B cell (primary cell): ENCODE results near the gene ZNF423. TPM values are rescaled to one million over a fixed set of nuclear protein-coding genes. Genes with fewer than 3 reads are reported as not detected.

Source experiments
- ATAC-seq: fragments of 200-7000 bp; cut with Tn5 transposase; one replicate; pipeline ENCODE4 v1.10.0; 2021; ENCODE audit warnings: low read depth, mild to moderate bottlenecking, moderate number of reproducible peaks, moderate library complexity
- CTCF ChIA-PET: fragments of 350-600 bp; sonication (Branson Sonifier 250); formaldehyde crosslinking; loops from one replicate; lab custom pipeline; 2021; ENCODE audit warnings: antibody characterized with exemption, inconsistent platforms; lab: Charles Lee
- POLR2A ChIA-PET: fragments of 350-600 bp; sonication (Branson Sonifier 250); formaldehyde crosslinking; loops from one replicate; lab custom pipeline; 2021; ENCODE audit warnings: antibody characterized with exemption; lab: Charles Lee
- DNase-seq: peaks from one replicate; pipeline ENCODE4 v3.0.0; 2013
- H2AFZ ChIP-seq: 2 replicates; pipeline ENCODE4 v1.6.1; 2012; ENCODE audit warnings: mild to moderate bottlenecking, low read depth, low read length; ENCODE audit not compliant: insufficient read depth, poor library complexity, severe bottlenecking
- H3K27ac ChIP-seq, 2 donors: 1 replicate in 1 of 2; 2 replicates in 1 of 2; pipeline ENCODE4 v1.5.1; 2012 to 2013; ENCODE audit warnings: low read length in 2 of 2, mild to moderate bottlenecking in 2 of 2, moderate library complexity in 1 of 2
- H3K27me3 ChIP-seq, 4 experiments: fragments of 200-600 bp in 1 of 4; sonication (generic) in 1 of 4; replicated peaks in 1 of 4; 1 replicate in 2 of 4; 2 replicates in 2 of 4; pipeline versions ENCODE4 v1.6.1 to v1.7.0; 2013 to 2016; ENCODE audit warnings: low read length in 3 of 4, mild to moderate bottlenecking in 2 of 4, mixed read lengths in 1 of 4, moderate library complexity in 1 of 4; ENCODE audit not compliant: insufficient read depth in 4 of 4, control insufficient read depth in 3 of 4; ENCODE audit errors: control extremely low read depth in 1 of 4
- H3K36me3 ChIP-seq, 2 experiments: replicated peaks in 1 of 2; 1 replicate in 1 of 2; 2 replicates in 1 of 2; pipeline versions ENCODE4 v1.6.1 to v1.7.1; 2013; ENCODE audit warnings: low read length in 1 of 2; ENCODE audit not compliant: insufficient read depth in 2 of 2, control insufficient read depth in 1 of 2; ENCODE audit errors: control extremely low read depth in 1 of 2, extremely low read depth in 1 of 2
- H3K4me1 ChIP-seq, 2 donors: fragments of 200-600 bp in 1 of 2; sonication (generic) in 1 of 2; 1 replicate in 1 of 2; 2 replicates in 1 of 2; pipeline versions ENCODE4 v1.5.1 to v1.6.1; 2013 to 2017; ENCODE audit warnings: low read length in 2 of 2; ENCODE audit not compliant: control insufficient read depth in 2 of 2, insufficient read depth in 2 of 2
- H3K4me2 ChIP-seq: replicated peaks from 2 replicates; pipeline ENCODE3; 2012; ENCODE audit warnings: mild to moderate bottlenecking, low read depth, low read length; ENCODE audit not compliant: poor library complexity, severe bottlenecking
- H3K4me3 ChIP-seq, 5 experiments: fragments of 200-600 bp in 1 of 5; sonication (generic) in 1 of 5; 1 replicate in 3 of 5; 2 replicates in 2 of 5; pipeline versions ENCODE4 v1.5.1 to v1.7.0; 2011 to 2016; ENCODE audit warnings: low read length in 4 of 5, mild to moderate bottlenecking in 4 of 5, low read depth in 2 of 5, control low read depth in 1 of 5, moderate library complexity in 1 of 5; ENCODE audit not compliant: insufficient read depth in 1 of 5; ENCODE audit errors: control extremely low read depth in 1 of 5, extremely low read depth in 1 of 5
- H3K79me2 ChIP-seq: fragments of 200-600 bp; sonication (generic); one replicate; pipeline ENCODE4 v1.6.0; 2016; ENCODE audit warnings: low read length; ENCODE audit not compliant: control insufficient read depth, insufficient read depth
- H3K9ac ChIP-seq: fragments of 200-600 bp; sonication (generic); 2 replicates; pipeline ENCODE4 v1.6.1; 2017; ENCODE audit warnings: mild to moderate bottlenecking, low read length, moderate library complexity
- H3K9me3 ChIP-seq, 3 donors: one replicate each; pipeline versions ENCODE4 v1.6.1 to v1.7.1; 2013; ENCODE audit warnings: low read length in 2 of 3; ENCODE audit not compliant: control insufficient read depth in 2 of 3, insufficient read depth in 1 of 3; ENCODE audit errors: control extremely low read depth in 1 of 3
- H4K20me1 ChIP-seq: 2 replicates; pipeline ENCODE4 v1.6.0; 2012; ENCODE audit warnings: mild to moderate bottlenecking, low read length; ENCODE audit not compliant: insufficient read depth, control insufficient read depth, poor library complexity, severe bottlenecking
- H3K27ac Mint-ChIP-seq: one replicate; pipeline ENCODE4 v1.8.0; 2021; ENCODE audit warnings: mixed read lengths
- H3K27me3 Mint-ChIP-seq: one replicate; pipeline ENCODE4 v1.8.0; 2021; ENCODE audit warnings: mixed read lengths
- H3K4me1 Mint-ChIP-seq: one replicate; pipeline ENCODE4 v1.8.0; 2021; ENCODE audit warnings: mixed read lengths
- H3K4me3 Mint-ChIP-seq: one replicate; pipeline ENCODE4 v1.8.0; 2021; ENCODE audit warnings: mixed read lengths
- H3K9me3 Mint-ChIP-seq: one replicate; pipeline ENCODE4 v1.8.0; 2022; ENCODE audit warnings: mixed read lengths; ENCODE audit not compliant: insufficient read depth
- CTCF ChIP-seq: fragments of 200-600 bp; IDR thresholded peaks from one replicate; pipeline ENCODE4 v1.8.0; 2022; ENCODE audit warnings: antibody characterized with exemption, mild to moderate bottlenecking
- EZH2 ChIP-seq: IDR thresholded peaks from 2 replicates; pipeline ENCODE4 v1.6.1; 2012; ENCODE audit warnings: borderline replicate concordance, low read depth, mild to moderate bottlenecking, moderate library complexity, low read length; ENCODE audit not compliant: insufficient read depth, poor library complexity, severe bottlenecking
- WGBS: methylation state at CpG from one replicate; pipeline ENCODE4 v1.1.5; 2013; ENCODE audit warnings: missing lambda C conversion rate; ENCODE audit not compliant: insufficient coverage; 5-methylcytosine and 5-hydroxymethylcytosine counted together
- intact Hi-C: fragments of 100-400 bp; cut with micrococcal nuclease; formaldehyde crosslinking; loops from one replicate; pipeline ENCODE4 v1.10.0; 2022
- polyA plus RNA-seq: library from polyadenylated mRNA; depleted of rRNA; stranded (reverse); fragments of >200 nt; gene quantifications from 2 replicates; pipeline ENCODE4 v1.2.3, GENCODE V29; 2012
- total RNA-seq, 2 donors: library from RNA; stranded (reverse); fragments of 120-200 nt in 1 of 2; gene quantifications; 1 replicate in 1 of 2; 2 replicates in 1 of 2; pipeline versions ENCODE4 v1.2.3 to v1.2.4, GENCODE V29; 2013 to 2022

The ZNF423 gene
- total and polyA plus RNA-seq, 2 donors (not counting 1 experiment from before 2014, with no cell fraction given), result not detected

- ChIA-PET CTCF (no interaction called here), POLR2A (no interaction called here)
- no peak overlapping the region for H3K27ac ChIP-seq
- no peaks in the 10 kb centered on the region for H4K20me1 ChIP-seq
- no peak for DNase-seq
- H3K4me3 ChIP-seq, result no peak overlapping the region
- H2AFZ ChIP-seq, result no peak overlapping the region
- no peak for ATAC-seq
- intact Hi-C loops, result no loop called here
- TF ChIP-seq CTCF (no peak), EZH2 (no peak)
- no peaks in the 10 kb centered on the region for H3K36me3 ChIP-seq
- Mint-ChIP-seq H3K27me3 (no peaks in the 10 kb centered on the region), H3K4me1 (no peaks in the 10 kb centered on the region), H3K4me3 (no peak overlapping the region), H3K27ac (no peak overlapping the region), H3K9me3 (no peaks in the 10 kb centered on the region)
- H3K27me3 ChIP-seq, result no peaks in the 10 kb centered on the region
- 75% methylated on average over 27 of the region's 28 CpGs for WGBS
- H3K9ac ChIP-seq, result no peak overlapping the region
- no peak overlapping the region for H3K4me2 ChIP-seq
- peaks cover 0 to 5% (median 0%) of the 10 kb centered on the region in 3 donors for H3K9me3 ChIP-seq
- H3K79me2 ChIP-seq, result no peaks in the 10 kb centered on the region
- H3K4me1 ChIP-seq, result no peaks in the 10 kb centered on the region
Observed at GRCh38 chr16:49663081-49664065, 192.5 kb downstream of the ZNF423 start.

GRCh38 chr16:49662569-49662968 is 193.3 kb downstream of the ZNF423 start:
- H4K20me1 ChIP-seq, result no peaks in the 10 kb centered on the region
- CTCF ChIA-PET, result no interaction called here
- Mint-ChIP-seq H3K27ac (no peak overlapping the region), H3K4me3 (no peak overlapping the region), H3K4me1 (no peaks in the 10 kb centered on the region), H3K27me3 (no peaks in the 10 kb centered on the region), H3K9me3 (no peaks in the 10 kb centered on the region)
- no peaks in the 10 kb centered on the region for H3K36me3 ChIP-seq
- no peak overlapping the region for H3K27ac ChIP-seq
- intact Hi-C loops, result no loop called here
- POLR2A ChIA-PET, result no interaction called here
- no peaks in the 10 kb centered on the region for H3K79me2 ChIP-seq
- no peak overlapping the region for H3K4me2 ChIP-seq
- no peaks in the 10 kb centered on the region for H3K27me3 ChIP-seq
- 86% methylated on average over 4 of the region's 4 CpGs for WGBS
- TF ChIP-seq CTCF, result no peak
- no peak for TF ChIP-seq EZH2
- ATAC-seq, result no peak
- H3K4me3 ChIP-seq, result no peak overlapping the region
- DNase-seq, result no peak
- H3K9me3 ChIP-seq, result peaks cover 0 to 5% (median 0%) of the 10 kb centered on the region in 3 donors
- no peak overlapping the region for H2AFZ ChIP-seq
- H3K4me1 ChIP-seq, result no peaks in the 10 kb centered on the region
- H3K9ac ChIP-seq, result no peak overlapping the region
